Activated T-cell treated with anti-CD3 and anti-CD28 coated beads for 4 hours (primary cell): ENCODE data around the gene SETD4.
"Not testable (repeated sequence)": the region's sequence is repeated elsewhere in the genome, so short reads cannot be mapped to it uniquely, and the experiment has no call there.

Experiments
- DNase-seq: peaks from one replicate; pipeline ENCODE4 v3.0.0-alpha.2; 2020

SETD4 gene

DNA sequence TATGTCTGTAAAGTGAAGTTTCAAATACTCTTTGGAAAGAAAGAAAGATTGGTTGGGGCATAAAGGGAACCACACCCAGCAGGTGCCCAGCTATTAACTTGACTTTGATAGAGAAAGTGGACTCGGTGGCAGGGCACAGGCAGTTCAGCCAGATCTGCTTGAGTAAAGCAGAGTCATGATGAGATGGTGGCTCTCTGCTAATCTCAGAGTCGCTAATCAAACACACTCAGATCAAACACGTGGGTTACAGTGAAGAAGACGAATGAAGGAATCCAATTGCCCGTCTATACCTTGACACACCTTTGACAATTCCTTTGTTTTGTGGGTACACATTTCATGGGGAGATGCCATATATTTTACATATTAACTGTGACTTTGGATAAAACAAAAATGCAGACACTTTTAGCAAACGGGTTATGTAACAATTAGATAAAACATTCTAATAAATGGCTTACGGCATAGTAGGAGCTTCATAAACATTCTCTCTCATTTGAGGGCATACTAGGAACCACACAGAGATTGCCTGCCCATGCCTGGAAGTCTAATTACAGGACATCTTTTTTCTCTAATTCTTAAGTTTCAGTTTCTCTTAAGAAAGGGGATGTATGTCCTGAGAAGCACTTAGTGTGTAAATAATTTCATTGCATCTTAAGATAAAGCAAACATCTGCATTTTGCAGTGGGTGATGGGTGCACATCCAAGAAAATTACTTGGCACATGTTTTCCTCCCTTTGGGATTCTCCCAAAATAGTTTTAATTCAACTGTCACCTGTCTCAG lies 16.7 kb upstream of the SETD4 start:
- DNase-seq = no peak

DNA sequence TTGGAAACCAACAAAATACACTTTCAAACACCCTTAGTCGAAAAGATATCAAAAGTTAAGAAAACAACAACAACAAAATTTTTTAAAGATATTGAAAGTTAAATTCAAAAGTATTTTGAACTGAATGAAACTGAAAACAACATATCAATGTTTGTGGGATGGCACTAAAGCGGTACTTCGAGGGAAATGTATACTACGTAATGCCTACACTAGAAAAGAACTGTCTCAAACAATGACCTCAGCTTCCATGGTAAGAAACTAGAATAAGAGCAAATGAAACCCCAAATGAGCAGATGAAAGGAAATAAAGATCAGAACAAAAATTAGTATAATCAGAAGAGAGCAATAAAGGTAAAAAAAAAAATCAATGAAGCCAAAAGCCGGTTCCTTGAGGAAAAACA lies 15.6 kb upstream of the SETD4 start:
- DNase-seq = no peak

DNA sequence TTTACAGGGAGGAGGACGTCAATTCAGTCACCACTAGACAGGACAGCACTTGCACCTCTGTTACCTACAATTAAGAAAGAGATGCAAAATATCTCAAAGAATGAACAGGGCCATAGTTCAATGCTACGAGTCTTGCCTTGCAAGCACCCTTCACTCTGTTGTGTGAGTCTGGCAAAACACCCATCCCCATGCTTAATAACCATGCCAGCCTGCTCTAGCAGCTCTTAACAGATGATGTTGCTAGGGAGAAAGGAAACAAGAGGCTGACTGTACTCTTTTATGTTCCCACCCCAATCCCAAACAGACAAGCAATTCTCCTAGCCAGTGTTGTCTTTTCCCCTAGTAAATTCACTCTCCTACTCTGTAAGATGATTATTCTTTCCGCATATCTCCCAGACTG lies 14.8 kb upstream of the SETD4 start:
- no peak for DNase-seq

- DNase-seq = not testable (repeated sequence)
Observed at GRCh38 chr21:36073911-36074310, 13.6 kb upstream of the SETD4 start.

- DNase-seq = no peak
Observed at GRCh38 chr21:36073181-36073580, 12.9 kb upstream of the SETD4 start.

DNA sequence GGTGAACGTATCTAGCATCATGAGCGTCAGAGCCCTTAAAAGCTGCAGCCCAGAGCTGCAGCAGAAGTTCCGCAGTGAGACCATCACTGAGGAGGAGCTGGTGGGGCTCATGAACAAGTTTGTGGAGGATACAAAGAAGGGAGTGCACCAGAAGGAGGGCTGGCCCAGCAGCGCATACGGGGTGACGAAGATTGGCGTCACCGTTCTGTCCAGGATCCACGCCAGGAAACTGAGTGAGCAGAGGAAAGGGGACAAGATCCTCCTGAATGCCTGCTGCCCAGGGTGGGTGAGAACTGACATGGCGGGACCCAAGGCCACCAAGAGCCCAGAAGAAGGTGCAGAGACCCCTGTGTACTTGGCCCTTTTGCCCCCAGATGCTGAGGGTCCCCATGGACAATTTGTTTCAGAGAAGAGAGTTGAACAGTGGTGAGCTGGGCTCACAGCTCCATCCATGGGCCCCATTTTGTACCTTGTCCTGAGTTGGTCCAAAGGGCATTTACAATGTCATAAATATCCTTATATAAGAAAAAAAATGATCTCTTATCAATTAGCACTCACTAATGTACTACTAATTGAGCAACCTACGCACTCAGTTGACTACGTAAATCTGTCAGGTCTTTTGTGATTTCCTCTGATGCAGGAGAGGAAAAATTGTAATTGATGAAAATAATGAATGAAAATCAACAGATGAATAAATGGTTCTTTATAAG lies 12.3 kb upstream of the SETD4 start:
- no peak for DNase-seq

- no peak for DNase-seq
Observed at GRCh38 chr21:36070999-36071398, 10.7 kb upstream of the SETD4 start.

- DNase-seq = peak; percentile 81
Observed at GRCh38 chr21:36069713-36070583, 9.6 kb upstream of the SETD4 start, which contains the start of gene CBR1. TSS of gene CBR1 (plus strand) at chr21:36070024. CDS start at chr21:36070116, 92 bp downstream.

GRCh38 chr21:36068748-36069398 lies 8.5 kb upstream of the SETD4 start:
- DNase-seq = no peak

DNA sequence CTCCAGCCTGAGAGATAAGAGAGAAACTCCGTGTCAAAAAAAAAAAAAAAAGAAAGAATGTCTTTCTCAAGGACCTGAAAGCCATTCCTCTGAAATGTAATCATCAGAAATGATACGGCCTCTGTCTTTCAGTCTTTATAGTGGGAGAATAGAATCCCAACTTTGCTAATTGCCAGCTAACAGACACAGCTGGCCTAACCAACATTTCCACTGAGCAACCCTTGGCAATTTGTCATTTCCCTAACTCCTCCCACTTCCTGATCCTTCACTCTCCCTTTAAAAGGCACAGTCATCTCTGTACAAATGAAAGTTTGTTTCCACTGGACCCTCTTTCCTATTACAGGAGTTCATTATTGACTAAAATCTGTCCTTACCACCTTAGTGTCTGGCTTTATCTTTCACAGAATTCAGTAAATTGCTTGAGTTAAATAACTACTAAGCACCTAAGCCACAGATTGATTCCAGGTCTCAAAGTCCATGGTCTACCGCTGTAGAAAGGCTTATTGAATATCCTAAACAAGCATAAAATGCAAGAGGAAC lies 5.2 kb upstream of the SETD4 start:
- no peak for DNase-seq

DNA sequence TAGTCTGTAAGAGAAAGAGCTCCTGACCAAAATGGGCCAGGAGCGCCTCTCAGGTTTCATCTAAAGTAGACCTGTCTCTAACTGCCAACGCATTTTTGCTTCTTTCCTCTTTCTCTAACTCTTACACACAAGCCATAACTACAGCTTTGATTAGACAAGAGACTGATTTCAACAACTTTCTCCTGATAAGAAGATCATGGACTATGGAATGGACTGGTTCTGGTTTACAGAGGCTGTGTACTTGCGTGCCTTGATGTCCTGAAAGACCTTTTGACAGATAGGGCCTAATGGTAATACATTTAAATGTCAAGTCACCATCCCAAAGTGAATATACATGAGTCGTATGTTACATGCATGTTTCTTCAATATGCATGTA lies 3.7 kb upstream of the SETD4 start:
- no peak for DNase-seq

DNA sequence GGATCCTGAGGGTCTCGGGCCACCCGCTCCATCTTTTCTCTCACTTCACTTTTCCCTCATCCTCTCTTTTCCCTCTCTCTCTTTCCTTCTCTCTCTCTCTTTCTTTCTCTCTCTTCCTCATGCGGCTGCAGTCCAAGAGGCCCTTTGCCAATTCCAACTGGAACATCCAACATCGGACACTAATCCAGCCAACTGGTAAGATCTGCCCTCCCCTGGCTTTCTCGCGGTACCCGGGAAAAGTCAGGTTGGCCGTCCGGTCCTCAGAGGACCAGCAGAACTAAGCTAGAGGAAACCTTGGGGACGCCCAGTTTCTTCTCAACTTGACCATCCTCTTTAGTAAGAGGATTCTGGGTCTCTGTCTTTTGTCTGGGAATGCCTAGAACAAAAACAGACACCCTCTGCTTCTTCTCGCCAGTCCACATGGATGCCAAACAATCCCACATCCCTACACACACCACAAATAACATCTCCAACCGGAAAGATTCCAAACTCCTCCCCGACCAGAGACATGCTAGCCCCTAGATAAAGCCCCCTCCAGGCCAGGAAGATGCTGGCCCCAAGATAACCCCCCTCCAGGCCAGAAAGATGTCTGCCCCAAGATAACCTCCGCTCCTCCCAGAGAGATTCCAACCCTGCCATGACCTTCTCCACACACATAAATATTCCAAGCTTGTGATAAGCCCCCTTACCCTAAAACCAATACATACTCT lies 3.2 kb upstream of the SETD4 start:
- DNase-seq = no peak

- DNase-seq = no peak
Observed at GRCh38 chr21:36061445-36061844, 1.1 kb upstream of the SETD4 start.

GRCh38 chr21:36059823-36060158 lies 535 bp downstream of the SETD4 start:
- DNase-seq = no peak

DNA sequence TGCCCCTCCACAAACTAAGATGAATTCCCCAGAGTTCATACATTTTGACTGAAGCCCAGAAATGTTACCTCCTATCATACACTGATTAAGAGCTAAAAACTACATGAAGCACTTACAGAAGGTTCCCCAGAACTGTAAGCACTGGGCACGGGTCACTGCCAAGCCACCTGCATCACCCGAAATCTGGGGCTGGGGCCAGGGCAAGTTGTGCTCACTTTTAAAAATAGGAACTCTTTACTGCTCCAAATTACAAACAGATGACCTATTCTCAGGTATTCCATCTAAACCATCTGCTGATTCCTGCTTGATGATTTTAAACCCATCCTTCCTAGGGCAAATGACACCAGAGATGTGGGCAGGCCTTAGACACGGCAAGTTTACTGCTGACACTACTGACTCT lies 4.8 kb downstream of the SETD4 start:
- DNase-seq = no peak

DNA sequence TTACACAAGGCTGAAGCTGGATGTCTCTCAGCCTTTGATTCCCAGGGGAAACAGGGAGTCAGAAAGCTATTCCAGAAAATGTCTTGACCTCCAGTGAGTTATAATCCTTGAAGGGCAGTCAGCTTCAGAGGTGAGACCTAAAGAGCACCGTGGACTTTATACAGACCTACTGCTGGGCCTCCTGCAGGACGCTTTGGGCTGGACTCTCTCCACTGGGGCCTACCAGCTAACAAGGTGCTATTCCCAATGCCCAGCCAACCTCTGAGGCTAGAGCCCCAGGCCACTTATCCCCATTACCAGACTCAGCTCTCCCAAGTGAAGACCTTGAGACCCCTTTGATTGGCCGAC lies 6.6 kb downstream of the SETD4 start:
- no peak for DNase-seq

GRCh38 chr21:36052860-36053714 lies 7.2 kb downstream of the SETD4 start:
- no peak for DNase-seq

- DNase-seq = no peak
Observed at GRCh38 chr21:36048357-36048756, 12.0 kb downstream of the SETD4 start.

DNA sequence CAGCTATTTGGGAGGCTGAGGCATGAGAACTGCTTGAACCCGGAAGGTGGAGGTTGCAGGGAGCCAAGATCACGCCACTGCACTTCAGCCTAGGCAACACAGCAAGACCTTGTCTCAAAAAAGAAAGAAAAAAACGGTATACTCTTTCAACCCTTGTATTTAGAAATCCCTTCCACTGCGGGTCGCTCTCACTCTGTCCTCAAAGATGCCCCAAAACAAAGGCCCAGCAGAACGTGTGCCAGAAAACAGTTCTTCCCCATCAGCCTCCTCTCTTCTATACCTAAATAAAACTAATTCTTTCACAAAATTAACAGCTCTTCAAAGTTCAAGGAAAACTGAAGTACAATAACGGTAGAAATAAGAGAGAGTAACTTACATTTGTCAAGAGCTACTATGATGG lies 13.2 kb downstream of the SETD4 start:
- no peak for DNase-seq

DNA sequence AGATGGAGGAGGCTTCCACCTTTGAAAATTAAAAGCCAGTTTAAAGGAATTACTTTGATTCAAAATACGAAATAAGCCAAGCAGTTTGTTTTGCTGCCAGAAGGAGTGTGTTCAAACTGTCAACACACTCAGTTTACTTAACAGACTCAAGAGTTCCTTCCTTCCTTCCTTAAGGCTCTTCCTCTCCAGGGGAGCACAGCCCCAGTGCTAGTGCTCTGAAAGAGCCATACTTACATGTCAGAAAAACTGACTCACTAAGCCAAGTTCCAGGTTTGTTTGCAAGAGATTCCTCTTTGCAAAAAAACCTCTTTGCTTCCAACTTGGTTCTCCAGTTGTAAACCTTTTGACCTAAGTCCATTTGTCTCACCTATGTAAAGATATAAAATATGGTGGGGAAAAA lies 14.3 kb downstream of the SETD4 start:
- no peak for DNase-seq

- no peak for DNase-seq
Observed at GRCh38 chr21:36044056-36044455, 16.3 kb downstream of the SETD4 start.
